Measurements from ENCODE around the gene SWAP70. TPM values are rescaled to one million over a fixed set of nuclear protein-coding genes. Genes with fewer than 3 reads are reported as not detected.

Gene SWAP70
- total RNA-seq, 2 experiments from 2014 or later, result 8.9 to 9.6 TPM

DNA sequence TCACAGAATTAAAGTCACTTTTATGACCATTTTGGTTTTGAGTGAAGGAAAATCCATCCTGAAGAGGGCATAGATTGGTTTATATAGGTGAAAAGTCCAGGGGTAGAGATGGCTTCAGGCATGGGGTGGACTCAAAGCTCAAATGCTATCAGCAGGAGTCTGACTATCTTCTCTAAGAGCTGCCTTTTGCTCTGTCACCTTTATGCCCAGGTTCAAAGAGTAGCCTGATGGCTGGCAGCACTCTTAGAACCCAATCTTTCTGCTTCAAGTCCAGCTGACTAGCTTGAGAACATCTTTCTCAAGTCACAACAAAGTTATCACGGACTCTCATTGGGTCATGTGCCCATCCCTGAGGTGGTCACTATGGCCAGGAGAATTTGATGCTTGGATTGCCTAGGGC lies 27.2 kb upstream of the SWAP70 start:
- Mint-ChIP-seq H3K27me3 (no peaks in the 10 kb centered on the region), H3K36me3 (ENCODE audit: low read depth) (no peaks in the 10 kb centered on the region)

DNA sequence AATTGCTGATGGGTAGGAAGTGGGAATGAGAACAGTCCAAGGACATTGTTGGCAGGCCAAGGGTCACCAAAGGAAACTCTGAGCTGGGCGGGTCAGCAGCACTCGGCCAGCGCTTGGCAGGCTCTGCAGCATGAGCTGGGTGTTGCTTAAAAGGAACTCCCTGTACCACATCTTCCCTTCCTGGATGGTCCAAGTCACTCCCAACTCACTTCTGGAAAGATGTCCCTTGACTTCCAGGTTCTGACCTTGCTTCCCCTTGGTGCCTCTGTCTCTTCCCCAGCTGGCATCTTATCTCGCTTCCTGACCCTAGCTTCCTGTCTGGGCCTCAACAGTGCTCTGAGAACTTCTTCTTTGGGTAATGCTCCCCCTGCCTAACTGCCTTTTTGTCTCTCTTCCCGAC lies 24.8 kb upstream of the SWAP70 start:
- intact Hi-C loops (cut with micrococcal nuclease), result no loop called here
- H3K4me3 Mint-ChIP-seq, result no peak overlapping the region
- H3K36me3 Mint-ChIP-seq (ENCODE audit: low read depth), result no peaks in the 10 kb centered on the region
- H3K9me3 Mint-ChIP-seq, result no peaks in the 10 kb centered on the region
- DNase-seq, result no peak
- H3K27me3 Mint-ChIP-seq, result no peaks in the 10 kb centered on the region
- CTCF ChIA-PET, result no interaction called here
- no peaks in the 10 kb centered on the region for H3K4me1 Mint-ChIP-seq (ENCODE audit: low read depth)
- POLR2A ChIA-PET, result no interaction called here
- no peak for TF ChIP-seq CTCF (IDR thresholded peaks at IDR 0.05)
- H3K27ac Mint-ChIP-seq, result no peak overlapping the region
- ATAC-seq, result no peak

More for the DNA sequence above, 27.2 kb upstream of the SWAP70 start:
- no peak for TF ChIP-seq CTCF (IDR thresholded peaks at IDR 0.05)
- ATAC-seq (no peak), DNase-seq (no peak)
- no peak overlapping the region for H3K4me3 Mint-ChIP-seq
- no peak overlapping the region for H3K27ac Mint-ChIP-seq
- H3K4me1 Mint-ChIP-seq (ENCODE audit: low read depth), result no peaks in the 10 kb centered on the region
- intact Hi-C loops (cut with micrococcal nuclease), result no loop called here
- ChIA-PET POLR2A (no interaction called here), CTCF (interaction anchor here (1.3 to 1.4 kb wide), 2 partner anchors 40 to 730 kb away, joined by 3 to 5 read pairs; no protein-coding TSS in a partner anchor)
- H3K9me3 Mint-ChIP-seq, result peaks cover 10% of the 10 kb centered on the region

- Mint-ChIP-seq H3K36me3 (ENCODE audit: low read depth) (no peaks in the 10 kb centered on the region), H3K27me3 (no peaks in the 10 kb centered on the region), H3K27ac (no peak overlapping the region), H3K4me3 (no peak overlapping the region), H3K4me1 (ENCODE audit: low read depth) (no peaks in the 10 kb centered on the region), H3K9me3 (no peaks in the 10 kb centered on the region)
- ATAC-seq, result no peak
- no peak for DNase-seq
- ChIA-PET POLR2A (no interaction called here), CTCF (interaction anchor here (1.3 kb wide), 1 partner anchor 105 kb away, joined by 3 read pairs; no protein-coding TSS in a partner anchor)
- intact Hi-C loops (cut with micrococcal nuclease), result no loop called here
- TF ChIP-seq CTCF (IDR thresholded peaks at IDR 0.05), result no peak
These were observed 23.9 kb upstream of the SWAP70 start for GRCh38 chr11:9639985-9640384.

DNA sequence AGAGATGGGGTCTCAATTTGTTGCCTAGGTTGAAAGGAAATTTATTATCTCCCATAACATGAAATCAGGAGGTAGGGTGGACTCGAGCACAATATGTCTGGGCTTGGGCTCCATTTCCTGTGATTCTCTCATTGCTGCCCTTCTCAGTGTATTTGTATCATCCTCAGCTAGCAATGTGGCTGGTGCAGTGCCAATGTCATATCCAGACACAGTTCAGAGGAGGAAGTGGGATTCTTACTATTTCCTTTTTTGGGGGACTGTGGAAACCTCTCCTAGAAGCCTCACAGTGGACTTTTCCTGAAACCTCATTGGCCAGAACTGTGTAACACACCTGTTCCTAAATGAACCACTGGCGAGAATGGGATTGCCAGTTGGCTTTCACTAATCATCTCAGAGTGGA lies 21.0 kb upstream of the SWAP70 start:
- Mint-ChIP-seq H3K4me1 (ENCODE audit: low read depth) (no peaks in the 10 kb centered on the region), H3K36me3 (ENCODE audit: low read depth) (no peaks in the 10 kb centered on the region), H3K27me3 (no peaks in the 10 kb centered on the region), H3K27ac (no peak overlapping the region), H3K9me3 (no peaks in the 10 kb centered on the region), H3K4me3 (no peak overlapping the region)
- TF ChIP-seq CTCF (IDR thresholded peaks at IDR 0.05), result no peak
- ChIA-PET CTCF (interaction anchor here (0.6 to 0.9 kb wide), 2 partner anchors 10 to 30 kb away, joined by 3 to 4 read pairs; no protein-coding TSS in a partner anchor), POLR2A (no interaction called here)
- ATAC-seq (no peak), DNase-seq (no peak)
- intact Hi-C loops (cut with micrococcal nuclease), result no loop called here

DNA sequence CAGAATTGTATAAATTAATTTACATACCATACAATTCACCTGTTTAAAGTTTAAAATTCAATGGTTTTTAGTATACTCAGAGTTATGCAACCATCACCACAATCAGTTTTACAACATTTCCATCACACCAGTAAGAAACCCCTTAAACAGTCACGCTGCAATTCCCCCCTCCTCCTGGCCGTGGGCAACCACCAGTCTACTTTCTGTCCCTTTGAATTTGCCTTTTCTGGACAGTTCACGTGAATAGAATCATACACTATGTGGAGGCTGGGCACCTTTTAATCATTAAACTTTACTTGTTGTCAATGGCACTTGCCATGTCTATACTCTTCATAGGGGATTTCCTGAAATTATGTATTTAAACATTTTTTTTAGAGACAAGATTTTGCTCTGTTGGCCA lies 20.1 kb upstream of the SWAP70 start:
- CTCF ChIA-PET, result no interaction called here
- H3K27me3 Mint-ChIP-seq, result peaks cover 3% of the 10 kb centered on the region
- ATAC-seq, result no peak
- no peak overlapping the region for H3K4me3 Mint-ChIP-seq
- no peaks in the 10 kb centered on the region for H3K36me3 Mint-ChIP-seq (ENCODE audit: low read depth)
- H3K9me3 Mint-ChIP-seq, result peaks cover 2% of the 10 kb centered on the region
- no peak for DNase-seq
- intact Hi-C loops (cut with micrococcal nuclease), result no loop called here
- TF ChIP-seq CTCF (IDR thresholded peaks at IDR 0.05), result no peak
- POLR2A ChIA-PET, result no interaction called here
- no peaks in the 10 kb centered on the region for H3K4me1 Mint-ChIP-seq (ENCODE audit: low read depth)
- no peak overlapping the region for H3K27ac Mint-ChIP-seq

Data from activated CD8-positive, alpha-beta T cell treated with anti-CD3 and anti-CD28 coated beads for 36 hours (primary cell).